ENCODE measurements around the gene GAGE1. TPM values are rescaled to one million over a fixed set of nuclear protein-coding genes. Genes with fewer than 3 reads are reported as not detected.
A peak's percentile ranks its signal among the peaks of the same experiment; 100 is the strongest.
"Not testable (repeated sequence)": the region's sequence is repeated elsewhere in the genome, so short reads cannot be mapped to it uniquely, and the experiment has no call there.

GAGE1 gene
- total RNA-seq: not detected

GRCh38 chrX:49598720-49599119, at the start of gene GAGE1:
GAGE1 (plus strand) TSS chrX:49599020; CDS start chrX:49600175, 1,155 bp downstream.
- not testable (repeated sequence) for H3K36me3 Mint-ChIP-seq (ENCODE audit: low read depth); H3K9me3 Mint-ChIP-seq; H3K27me3 Mint-ChIP-seq; H3K27ac Mint-ChIP-seq; ATAC-seq (replicated peaks); H3K4me3 Mint-ChIP-seq; H3K4me1 Mint-ChIP-seq

- H3K36me3 Mint-ChIP-seq (ENCODE audit: low read depth); H3K27me3 Mint-ChIP-seq: not testable (repeated sequence)
Measured at GRCh38 chrX:49550989-49551388, 47.8 kb upstream of the GAGE1 start, which contains the start of gene GAGE12E. GAGE12E (plus strand) TSS chrX:49551289; CDS start chrX:49552444, 1,155 bp downstream.

GRCh38 chrX:49560542-49560941, 38.3 kb upstream of the GAGE1 start, which contains the start of gene GAGE12F:
GAGE12F (plus strand) TSS chrX:49560842; CDS start chrX:49561997, 1,155 bp downstream.
- not testable (repeated sequence) for ATAC-seq (replicated peaks); H3K27ac Mint-ChIP-seq; H3K9me3 Mint-ChIP-seq; H3K36me3 Mint-ChIP-seq (ENCODE audit: low read depth); H3K27me3 Mint-ChIP-seq; H3K4me3 Mint-ChIP-seq; H3K4me1 Mint-ChIP-seq

More at GRCh38 chrX:49550989-49551388, 47.8 kb upstream of the GAGE1 start, which contains the start of gene GAGE12E:
- not testable (repeated sequence) for H3K4me3 Mint-ChIP-seq; H3K4me1 Mint-ChIP-seq; ATAC-seq (replicated peaks); H3K27ac Mint-ChIP-seq; H3K9me3 Mint-ChIP-seq

GRCh38 chrX:49568728-49569127, 30.1 kb upstream of the GAGE1 start:
- not testable (repeated sequence) for H3K36me3 Mint-ChIP-seq (ENCODE audit: low read depth); H3K9me3 Mint-ChIP-seq; ATAC-seq (replicated peaks); H3K27me3 Mint-ChIP-seq; H3K4me3 Mint-ChIP-seq; H3K27ac Mint-ChIP-seq; H3K4me1 Mint-ChIP-seq

- H3K4me1 Mint-ChIP-seq; ATAC-seq (replicated peaks); H3K27ac Mint-ChIP-seq; H3K36me3 Mint-ChIP-seq (ENCODE audit: low read depth); H3K27me3 Mint-ChIP-seq; H3K4me3 Mint-ChIP-seq; H3K9me3 Mint-ChIP-seq: not testable (repeated sequence)
Measured at GRCh38 chrX:49569152-49569551, 29.7 kb upstream of the GAGE1 start.

GRCh38 chrX:49570100-49570499, 28.7 kb upstream of the GAGE1 start, which contains the start of gene GAGE12G:
GAGE12G (plus strand) TSS chrX:49570400; CDS start chrX:49571555, 1,155 bp downstream.
- not testable (repeated sequence) for H3K27ac Mint-ChIP-seq; H3K27me3 Mint-ChIP-seq; H3K36me3 Mint-ChIP-seq (ENCODE audit: low read depth); H3K9me3 Mint-ChIP-seq; H3K4me1 Mint-ChIP-seq; ATAC-seq (replicated peaks); H3K4me3 Mint-ChIP-seq

GRCh38 chrX:49579649-49580048, 19.2 kb upstream of the GAGE1 start, which contains the start of gene GAGE12H:
GAGE12H (plus strand) TSS chrX:49579949; CDS start chrX:49581104, 1,155 bp downstream.
- not testable (repeated sequence) for H3K36me3 Mint-ChIP-seq (ENCODE audit: low read depth); H3K27me3 Mint-ChIP-seq; H3K27ac Mint-ChIP-seq; H3K9me3 Mint-ChIP-seq; ATAC-seq (replicated peaks); H3K4me1 Mint-ChIP-seq; H3K4me3 Mint-ChIP-seq

GRCh38 chrX:49589196-49589595, 9.6 kb upstream of the GAGE1 start, which contains the start of gene GAGE2A:
GAGE2A (plus strand) TSS chrX:49589496; CDS start chrX:49590651, 1,155 bp downstream.
- not testable (repeated sequence) for H3K27me3 Mint-ChIP-seq; ATAC-seq (replicated peaks); H3K4me1 Mint-ChIP-seq; H3K36me3 Mint-ChIP-seq (ENCODE audit: low read depth); H3K27ac Mint-ChIP-seq; H3K9me3 Mint-ChIP-seq; H3K4me3 Mint-ChIP-seq

GRCh38 chrX:49589769-49590478, 8.9 kb upstream of the GAGE1 start:
- not testable (repeated sequence) for H3K27me3 Mint-ChIP-seq; H3K4me3 Mint-ChIP-seq; H3K36me3 Mint-ChIP-seq (ENCODE audit: low read depth); ATAC-seq (replicated peaks); H3K27ac Mint-ChIP-seq; H3K4me1 Mint-ChIP-seq; H3K9me3 Mint-ChIP-seq

GRCh38 chrX:49590488-49590887, 8.3 kb upstream of the GAGE1 start:
- H3K36me3 Mint-ChIP-seq (ENCODE audit: low read depth); ATAC-seq (replicated peaks); H3K27me3 Mint-ChIP-seq; H3K27ac Mint-ChIP-seq; H3K4me3 Mint-ChIP-seq; H3K4me1 Mint-ChIP-seq; H3K9me3 Mint-ChIP-seq: not testable (repeated sequence)

- Mint-ChIP-seq H3K4me3 (no peak overlapping the region), H3K4me1 (no peaks in the 10 kb centered on the region), H3K27me3 (no peaks in the 10 kb centered on the region), H3K9me3 (no peaks in the 10 kb centered on the region), H3K36me3 (ENCODE audit: low read depth) (no peaks in the 10 kb centered on the region), H3K27ac (no peak overlapping the region)
- no peak for ATAC-seq (replicated peaks)
Measured at GRCh38 chrX:49610718-49611310, 12.0 kb downstream of the GAGE1 start.

- no peak for ATAC-seq (replicated peaks)
- Mint-ChIP-seq H3K4me1 (no peaks in the 10 kb centered on the region), H3K27me3 (no peaks in the 10 kb centered on the region), H3K4me3 (no peak overlapping the region), H3K36me3 (ENCODE audit: low read depth) (no peaks in the 10 kb centered on the region), H3K9me3 (no peaks in the 10 kb centered on the region), H3K27ac (no peak overlapping the region)
Measured at GRCh38 chrX:49618574-49618973, 19.8 kb downstream of the GAGE1 start.

- Mint-ChIP-seq H3K27me3 (no peaks in the 10 kb centered on the region), H3K27ac (no peak overlapping the region), H3K4me3 (peak overlapping the region; percentile 63), H3K4me1 (no peaks in the 10 kb centered on the region), H3K9me3 (no peaks in the 10 kb centered on the region), H3K36me3 (ENCODE audit: low read depth) (no peaks in the 10 kb centered on the region)
- ATAC-seq (replicated peaks): peak; percentile 69
Measured at GRCh38 chrX:49627086-49627777, 28.4 kb downstream of the GAGE1 start.

- no peaks in the 10 kb centered on the region for H3K36me3 Mint-ChIP-seq (ENCODE audit: low read depth)
- no peaks in the 10 kb centered on the region for H3K4me1 Mint-ChIP-seq
- H3K27ac Mint-ChIP-seq: no peak overlapping the region
- H3K4me3 Mint-ChIP-seq: no peak overlapping the region
- no peaks in the 10 kb centered on the region for H3K27me3 Mint-ChIP-seq
- no peak for ATAC-seq (replicated peaks)
- H3K9me3 Mint-ChIP-seq: no peaks in the 10 kb centered on the region
Measured at GRCh38 chrX:49644991-49645637, 46.3 kb downstream of the GAGE1 start.

Data from activated T-helper 17 cell treated with anti-CD3 and anti-CD28 coated beads, Interleukin-2, amount 50 U/mL, for 72 hours (primary cell).